GM21423 (cell line): ENCODE data around the gene CBARP.

Experiments
- ATAC-seq: cut with Tn5 transposase; IDR thresholded peaks from one replicate; pipeline ENCODE4 v1.9.1; 2021; ENCODE audit warnings: mild to moderate bottlenecking, moderate library complexity; ENCODE audit not compliant: unreplicated experiment

The CBARP gene, protein sequence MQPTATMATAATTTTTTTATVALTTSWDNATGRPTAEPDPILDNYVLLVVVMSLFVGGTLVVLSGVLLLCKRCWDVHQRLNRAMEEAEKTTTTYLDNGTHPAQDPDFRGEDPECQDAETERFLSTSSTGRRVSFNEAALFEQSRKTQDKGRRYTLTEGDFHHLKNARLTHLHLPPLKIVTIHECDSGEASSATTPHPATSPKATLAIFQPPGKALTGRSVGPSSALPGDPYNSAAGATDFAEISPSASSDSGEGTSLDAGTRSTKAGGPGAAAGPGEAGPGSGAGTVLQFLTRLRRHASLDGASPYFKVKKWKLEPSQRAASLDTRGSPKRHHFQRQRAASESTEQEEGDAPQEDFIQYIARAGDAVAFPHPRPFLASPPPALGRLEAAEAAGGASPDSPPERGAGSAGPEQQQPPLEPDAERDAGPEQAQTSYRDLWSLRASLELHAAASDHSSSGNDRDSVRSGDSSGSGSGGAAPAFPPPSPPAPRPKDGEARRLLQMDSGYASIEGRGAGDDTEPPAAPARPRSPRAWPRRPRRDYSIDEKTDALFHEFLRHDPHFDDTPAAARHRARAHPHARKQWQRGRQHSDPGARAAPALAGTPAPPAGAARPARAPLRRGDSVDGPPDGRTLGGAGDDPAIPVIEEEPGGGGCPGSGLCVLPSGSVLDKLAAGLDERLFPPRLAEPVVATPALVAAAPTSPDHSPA

DNA sequence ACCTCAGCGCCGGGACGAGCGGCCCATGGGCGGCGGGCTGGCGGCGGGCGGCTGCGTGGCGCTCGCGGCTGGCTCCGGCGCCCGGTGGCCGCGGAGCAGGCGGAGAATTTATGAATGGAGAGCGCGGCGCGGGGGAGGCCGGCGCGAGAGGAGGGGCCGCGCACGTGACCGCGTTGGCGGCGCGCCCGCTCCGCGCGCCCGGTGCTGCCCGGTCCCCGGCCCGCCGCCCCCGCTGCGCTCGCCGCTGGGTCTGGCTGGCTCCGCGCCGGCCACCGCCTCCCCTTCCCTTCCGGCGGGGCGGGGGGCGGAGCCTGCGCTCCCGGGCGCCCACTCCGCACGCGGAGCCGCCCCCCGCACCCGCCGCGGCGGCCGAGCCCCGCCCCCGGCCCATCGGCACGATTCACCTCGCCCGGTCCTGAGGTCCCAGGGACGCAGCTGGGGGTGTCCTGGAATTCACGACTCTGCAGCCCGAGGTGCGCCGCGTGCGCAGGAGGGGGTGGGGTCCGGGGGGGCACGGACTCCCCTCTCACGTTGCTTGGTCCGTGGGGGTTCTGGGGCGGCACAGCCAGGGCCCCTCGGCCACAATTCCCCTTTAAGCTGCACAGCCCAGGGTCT lies at the start of gene CBARP:
TSS of gene CBARP (minus strand) at position 252 of the 615 bp plus-strand sequence. CDS start 1,905 bp downstream, outside the sequence.
- ATAC-seq = no peak

DNA sequence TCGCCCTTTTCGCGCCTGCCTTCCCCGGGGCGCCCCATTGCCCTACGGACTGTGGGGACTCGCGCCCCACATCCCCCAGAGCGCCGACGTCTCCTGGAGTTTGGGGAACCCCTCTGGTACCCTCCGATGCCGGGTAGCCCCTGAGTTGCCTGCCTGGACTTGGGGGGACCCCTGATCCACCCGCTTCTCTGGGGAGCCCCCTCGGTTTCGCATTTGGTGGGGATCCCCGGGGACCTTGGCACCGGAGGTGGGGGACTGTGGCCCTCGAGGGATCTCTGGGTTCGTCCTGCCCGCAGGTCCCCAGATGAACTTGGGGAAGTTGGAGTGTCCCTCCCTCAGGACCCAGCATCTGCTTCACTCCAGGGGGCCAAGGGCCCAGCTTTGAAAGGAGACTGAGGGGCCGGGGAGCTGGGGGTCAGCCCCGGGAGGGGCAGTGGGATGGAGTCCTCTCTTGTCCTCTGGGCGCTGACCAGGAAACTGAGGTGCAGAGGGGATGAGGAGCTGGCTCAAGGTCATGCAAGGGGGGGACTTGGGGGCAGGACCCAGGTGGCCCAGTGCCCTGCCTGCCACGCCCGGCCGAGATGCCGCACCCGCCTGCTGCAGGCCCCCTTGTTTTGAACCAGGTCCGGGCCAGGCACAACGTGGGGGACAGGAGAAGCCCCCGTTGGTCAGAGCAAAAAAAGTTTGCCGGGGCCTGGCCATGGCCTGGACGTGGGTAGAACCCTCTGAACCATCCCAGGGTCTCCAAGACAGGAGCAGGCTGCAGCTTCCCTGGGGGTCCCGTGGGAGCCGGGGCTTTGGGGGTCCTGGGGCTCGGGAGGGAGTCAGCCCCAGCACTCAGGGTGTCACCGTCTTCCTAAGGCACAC lies 48.9 kb upstream of the CBARP start:
- ATAC-seq = no peak

DNA sequence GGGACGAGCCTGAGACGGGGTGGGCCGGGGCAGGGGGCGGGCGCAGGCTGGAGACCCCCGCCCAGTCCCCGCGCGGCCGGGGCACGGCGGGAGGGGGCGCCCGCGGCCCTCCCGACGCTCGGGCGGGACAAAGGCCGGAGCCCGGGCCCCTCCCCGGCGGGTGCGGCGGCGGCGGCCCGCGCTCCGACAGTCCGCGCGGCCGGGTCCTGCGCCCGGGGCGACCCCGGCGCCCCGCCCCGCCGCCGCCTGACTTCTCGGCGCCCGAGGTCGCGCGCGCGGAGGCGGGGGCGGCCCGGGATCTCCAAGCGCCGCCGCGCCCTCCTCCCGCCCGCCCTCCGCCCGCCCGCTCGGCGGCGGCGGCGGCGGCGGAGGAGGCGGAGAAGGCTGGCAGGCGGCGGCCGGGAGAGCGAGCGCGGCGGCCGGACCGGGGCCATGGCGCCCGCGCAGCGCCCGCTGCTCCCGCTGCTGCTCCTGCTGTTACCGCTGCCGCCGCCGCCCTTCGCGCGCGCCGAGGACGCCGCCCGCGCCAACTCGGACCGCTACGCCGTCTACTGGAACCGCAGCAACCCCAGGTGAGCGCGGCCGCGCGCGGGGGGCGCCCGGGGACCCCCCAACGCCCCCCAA lies 48.0 kb upstream of the CBARP start, which contains the start of gene EFNA2:
TSS of gene EFNA2 (plus strand) at position 137 of the 624 bp plus-strand sequence. CDS start at position 433, 296 bp downstream.
- no peak for ATAC-seq

DNA sequence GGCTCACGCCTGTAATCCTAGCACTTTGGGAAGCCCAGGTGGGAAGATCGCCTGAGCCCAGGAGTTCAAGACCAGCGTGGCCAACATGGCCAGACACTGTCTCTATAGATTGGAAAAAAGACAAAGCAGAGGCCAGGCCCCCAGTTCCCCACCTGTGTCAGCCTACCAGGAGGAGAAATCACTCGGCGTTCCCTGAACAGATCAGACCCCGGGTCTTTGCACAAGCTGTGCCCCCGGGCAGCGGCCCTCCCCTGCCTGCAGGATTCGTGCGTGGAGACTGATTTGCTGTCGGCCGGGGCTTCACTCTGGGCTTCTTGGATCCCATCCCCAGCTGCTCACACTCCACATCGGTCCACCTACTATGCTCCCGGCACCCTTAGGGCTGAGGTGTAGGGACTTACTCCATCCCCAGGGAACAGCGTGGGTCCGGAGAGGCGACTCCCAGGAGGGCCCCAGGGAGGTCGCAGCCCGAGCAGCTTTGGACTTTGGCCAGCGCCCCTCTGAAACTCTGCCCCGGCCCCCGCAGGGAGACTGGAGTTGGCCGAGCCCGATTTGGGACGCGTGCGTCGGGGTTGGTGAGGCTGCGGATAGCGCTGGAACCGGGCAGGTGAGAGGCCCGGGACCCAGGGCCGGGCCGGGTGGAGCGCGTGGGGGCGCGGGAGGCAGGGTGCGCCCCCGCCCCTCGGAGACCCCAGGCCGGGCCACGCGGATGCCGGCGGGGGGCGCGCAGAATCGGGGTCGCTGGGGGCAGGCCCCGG lies 47.4 kb upstream of the CBARP start:
- no peak for ATAC-seq

DNA sequence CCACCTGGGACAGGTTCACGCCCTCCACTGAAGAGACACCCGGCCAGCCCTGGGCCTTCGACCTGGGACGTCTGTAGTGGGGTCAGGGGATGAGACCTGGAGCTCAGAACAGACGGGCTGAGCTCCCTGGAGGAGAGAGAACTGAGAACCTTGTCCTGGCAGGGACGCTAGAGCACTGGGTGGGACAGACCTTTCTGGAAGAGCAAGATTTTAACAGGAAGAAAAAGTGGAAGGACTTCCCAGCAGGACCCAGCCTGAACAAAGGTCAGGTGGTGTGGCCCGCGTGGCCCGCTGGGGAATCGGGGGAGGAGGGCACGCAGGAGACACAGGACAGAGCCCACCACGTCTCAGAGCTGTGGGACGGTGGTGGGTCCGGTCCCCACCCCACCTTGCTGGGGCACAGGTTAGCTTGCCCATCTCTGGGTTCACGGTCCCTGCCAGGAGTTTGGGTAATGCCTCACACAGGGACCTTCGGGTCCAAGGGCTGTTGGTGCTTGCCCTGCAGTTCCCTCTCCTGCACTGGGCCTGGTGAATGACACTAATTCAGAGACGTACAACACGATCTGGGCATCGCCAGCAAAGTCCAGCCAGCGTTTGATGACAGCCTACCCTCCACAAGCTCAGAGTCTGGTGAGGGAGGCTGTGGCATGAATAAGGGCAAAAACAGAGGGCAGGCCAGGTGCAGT lies 46.6 kb upstream of the CBARP start:
- no peak for ATAC-seq

DNA sequence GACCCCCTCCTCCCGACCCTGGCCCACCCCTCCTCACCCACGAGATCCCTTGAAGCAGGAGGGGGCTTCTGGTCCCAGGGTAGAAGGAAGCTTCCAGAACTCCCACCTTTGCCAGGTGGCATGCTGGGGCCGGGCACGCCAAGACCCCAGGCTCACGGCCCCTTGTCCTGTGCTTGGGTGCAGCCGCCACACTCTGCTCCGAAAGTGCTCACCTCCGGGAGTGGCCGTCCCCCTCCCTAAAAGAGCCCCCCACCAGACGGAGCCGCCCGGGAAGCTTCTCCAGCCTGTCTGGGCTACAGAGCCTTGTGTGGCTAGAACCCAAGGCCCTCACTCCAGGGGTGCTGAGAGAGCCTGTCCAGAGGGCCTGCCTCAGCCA lies 46.1 kb upstream of the CBARP start:
- ATAC-seq = no peak

DNA sequence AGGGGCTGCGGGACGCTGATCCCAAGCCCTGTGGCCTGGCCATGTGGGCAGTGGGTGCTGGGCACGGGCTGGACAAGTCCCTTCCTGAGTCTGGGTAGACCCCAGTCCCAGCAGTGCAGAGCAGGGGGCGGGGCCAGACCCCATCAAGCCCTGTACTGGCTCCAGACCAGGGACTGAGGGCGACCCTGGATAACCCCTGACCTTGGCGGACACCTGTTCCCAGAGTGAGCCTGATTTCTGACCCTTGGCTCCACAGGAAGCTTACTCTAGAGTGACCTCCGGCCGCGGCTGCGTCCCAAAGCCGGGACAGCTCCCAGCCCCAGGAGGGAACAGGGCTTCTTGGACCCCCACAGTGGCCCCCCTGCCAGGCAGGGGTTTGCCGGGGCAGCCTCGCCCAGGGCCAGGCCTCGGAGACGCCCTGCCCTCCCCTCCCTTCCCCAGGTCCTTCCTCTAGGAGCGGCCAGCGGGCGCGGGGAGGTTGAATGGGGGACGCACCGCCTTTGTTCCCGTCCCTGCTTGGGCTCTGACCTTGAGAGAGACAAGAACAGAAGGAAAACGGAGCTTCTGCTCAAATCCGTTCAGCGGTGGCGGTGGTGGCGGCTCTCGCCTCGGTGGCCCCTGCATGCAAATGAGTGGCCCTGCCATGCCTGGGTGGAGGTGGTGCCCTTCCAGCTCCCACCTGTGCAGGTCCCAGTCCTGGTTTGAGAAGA lies 45.6 kb upstream of the CBARP start:
- no peak for ATAC-seq

DNA sequence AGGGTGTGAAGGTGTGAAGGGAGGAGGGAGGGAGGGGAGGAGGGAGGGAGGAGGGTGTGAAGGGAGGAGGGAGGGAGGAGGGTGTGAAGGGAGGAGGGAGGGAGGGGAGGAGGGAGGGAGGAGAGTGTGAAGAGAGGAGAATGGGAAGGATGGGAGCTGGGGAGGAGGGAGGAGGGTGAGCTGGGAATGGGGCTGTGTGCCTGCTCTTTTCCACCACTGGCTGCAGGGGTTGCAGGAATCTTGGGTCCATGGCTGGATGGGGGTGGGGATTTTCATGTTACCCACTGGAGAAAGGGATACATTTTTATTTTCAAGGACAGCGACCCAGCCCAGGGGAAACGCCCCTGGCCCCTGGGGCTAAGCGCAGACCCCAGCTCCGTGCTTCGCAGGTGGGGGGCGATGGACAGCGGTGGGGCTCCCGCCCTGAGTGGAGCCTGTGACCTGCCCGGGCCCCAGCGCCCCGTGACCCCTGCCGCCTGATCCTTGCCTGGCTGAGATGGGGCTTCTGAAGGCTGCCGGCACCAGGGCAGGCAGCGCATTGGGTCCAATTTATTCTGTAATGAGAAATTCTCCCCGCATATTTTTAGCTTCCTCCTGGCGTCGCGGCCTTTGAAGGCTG lies 44.9 kb upstream of the CBARP start:
- ATAC-seq = no peak

DNA sequence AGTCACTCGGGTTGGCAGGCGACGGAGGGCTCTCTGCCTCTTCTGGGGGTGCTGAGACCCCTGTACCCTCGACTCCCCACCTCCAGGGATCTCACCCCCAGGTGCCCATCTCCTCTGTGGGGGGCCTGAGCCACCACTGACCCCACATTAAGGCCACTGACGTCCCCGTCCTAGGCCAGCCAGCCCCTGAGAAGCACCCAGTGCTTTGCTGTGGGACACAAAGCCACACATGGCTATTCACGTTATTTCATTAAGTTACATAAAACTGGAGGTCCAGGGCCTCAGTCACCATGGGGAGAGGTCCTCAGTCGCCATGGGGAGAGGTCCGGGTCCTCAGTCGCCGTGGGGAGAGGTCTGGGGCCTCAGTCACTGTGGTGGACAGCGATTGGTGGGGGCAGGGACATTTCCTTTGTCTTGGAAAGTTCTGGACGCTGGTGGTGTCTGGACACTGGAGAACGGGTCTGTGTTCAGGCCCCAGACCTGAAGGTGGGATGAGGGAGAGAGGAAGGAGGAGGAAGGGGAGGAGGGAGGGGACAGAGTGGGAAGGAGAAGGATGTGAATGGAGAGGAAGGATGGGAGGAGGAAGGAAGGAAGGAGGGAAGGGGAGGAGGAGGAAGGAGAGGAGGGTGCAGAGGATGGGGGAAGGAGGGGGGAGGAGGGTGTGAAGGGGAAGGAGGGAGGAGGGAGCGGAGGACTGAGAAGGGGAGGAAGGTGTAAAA lies 43.9 kb upstream of the CBARP start:
- ATAC-seq = no peak

DNA sequence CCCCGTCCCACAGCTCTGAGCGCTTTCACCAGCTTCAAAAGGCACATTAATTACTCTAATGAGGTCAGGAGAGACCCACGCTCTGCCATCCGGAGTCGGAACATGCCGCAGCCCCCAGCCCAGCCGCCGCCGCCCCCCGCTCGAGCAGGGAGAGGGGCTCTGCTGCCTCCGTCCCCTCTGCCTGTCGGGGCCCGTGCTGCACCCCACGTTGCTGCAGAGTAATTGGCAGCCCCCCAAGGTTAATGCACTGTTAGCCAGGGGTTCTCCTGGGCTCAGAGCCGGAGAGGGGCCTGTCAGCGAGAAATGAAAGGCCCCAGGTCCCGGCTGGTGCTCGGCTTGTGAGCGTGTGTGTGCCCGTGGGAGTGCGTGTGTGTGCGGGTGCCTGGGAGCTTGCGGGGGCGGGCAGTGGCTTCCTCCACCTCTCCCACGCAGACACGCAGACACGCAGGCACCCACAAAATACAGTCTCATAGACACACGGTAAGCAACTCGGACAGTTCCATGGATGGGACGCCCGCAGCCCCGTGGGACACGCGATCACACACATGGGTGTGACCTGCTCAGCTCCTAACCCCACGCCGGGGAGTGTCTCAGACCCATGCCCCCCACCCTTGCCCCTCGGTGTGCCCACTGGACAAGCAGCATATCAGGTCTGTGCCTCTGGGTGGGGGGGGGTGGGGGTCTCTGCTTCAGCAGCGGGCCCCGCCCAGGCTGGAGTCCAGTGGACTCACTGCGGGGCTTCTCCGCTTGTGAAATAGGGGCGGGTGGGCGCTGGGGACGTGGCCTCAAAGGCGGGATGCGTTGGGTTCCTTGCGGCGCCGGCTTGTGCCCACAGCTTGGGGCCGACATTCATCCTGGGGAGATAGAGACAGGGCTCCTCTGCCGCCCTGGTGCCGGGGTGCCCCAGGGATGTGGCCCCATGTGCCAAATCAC lies 43.1 kb upstream of the CBARP start:
- ATAC-seq = no peak

DNA sequence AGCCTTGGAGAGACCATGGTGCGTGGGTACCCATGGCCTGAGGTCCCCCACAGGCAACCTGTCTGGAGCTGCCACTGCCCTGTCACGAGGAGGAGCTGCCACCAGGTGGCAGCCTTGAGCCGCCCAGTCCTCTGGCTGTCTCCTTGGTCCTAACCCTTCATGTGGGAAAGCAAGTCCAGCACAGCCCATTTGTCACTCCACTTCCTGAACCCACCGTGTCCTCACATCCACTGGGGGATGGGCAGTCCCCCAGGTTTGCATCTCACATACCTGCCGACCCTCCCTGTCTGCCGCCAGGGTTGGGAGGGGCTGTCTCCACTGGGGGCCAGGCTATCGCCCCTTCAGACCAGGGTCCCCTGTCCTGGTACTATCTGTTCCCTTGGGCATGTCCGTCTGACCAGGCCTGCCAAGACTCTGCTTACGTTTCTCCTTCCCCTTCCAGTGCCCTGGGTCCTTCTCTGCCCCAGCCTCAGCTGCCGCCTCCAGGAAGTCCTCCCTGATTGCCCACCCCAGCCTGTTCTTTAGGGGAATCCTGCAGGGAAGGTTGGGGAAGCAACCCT lies 42.1 kb upstream of the CBARP start:
- ATAC-seq = no peak

DNA sequence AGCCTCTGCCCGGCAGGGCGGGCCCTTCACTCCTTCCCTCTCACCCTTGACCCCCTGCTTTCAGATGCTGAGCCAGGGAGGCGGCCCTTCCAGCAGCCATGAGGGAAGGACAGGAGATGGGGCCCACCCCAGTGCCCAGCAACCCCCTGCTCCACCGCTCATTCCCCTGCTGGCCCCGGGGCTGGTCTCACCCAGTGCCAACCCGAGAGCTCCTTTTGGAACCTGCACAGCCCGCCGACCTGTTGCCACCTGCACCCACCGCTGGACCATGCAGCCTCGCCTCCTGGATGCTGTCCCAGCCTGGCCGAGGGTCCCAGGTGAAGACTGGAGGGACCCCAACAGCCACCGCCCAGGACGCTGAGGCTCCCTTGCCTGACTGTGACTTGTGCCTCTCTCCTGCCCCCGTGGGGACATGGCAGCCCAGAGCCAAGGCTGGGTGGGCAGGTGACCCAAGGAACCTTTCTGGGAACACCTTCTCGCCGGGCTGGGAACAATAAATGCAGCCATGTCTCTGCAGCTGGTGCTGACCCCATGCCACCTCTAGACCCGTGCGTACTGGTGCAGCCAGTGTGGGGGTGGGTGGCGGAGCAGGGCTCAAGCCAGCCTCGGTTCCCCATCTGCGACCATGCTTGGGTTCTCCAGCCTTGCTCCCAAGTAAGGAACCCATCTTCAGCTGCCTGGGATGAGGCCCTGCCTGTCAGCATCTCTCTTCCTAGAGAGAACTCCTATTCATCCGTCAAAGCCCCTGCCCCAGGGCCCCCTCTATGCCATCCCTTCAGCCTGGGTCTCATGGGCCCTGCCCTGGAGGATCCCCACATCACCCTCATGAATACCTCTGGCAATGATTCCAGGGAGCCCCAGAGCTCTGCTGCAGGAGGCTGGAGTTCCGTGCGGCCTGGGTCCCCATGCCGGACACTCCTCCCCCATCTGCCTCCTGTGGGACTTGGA lies 41.2 kb upstream of the CBARP start:
- no peak for ATAC-seq

DNA sequence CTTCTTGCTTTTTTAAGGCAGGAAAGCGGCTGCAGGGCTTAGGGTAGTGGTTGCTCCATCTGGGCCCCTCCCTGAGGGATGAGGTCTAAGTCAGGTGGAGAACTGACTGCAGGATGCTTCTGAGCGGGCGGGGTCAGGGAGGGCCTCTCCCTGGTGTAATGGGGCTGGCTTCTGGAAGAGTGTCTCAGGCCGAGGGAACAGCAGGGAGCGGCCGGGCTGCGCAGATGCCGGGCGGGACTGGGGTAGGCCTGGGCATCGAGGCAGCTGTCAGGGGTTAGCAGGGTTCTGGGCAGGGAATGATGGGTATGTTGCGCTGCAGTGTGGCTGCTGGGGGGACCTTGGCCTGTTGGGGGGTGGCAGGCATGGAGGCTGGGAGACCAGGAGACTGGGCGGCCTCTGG lies 40.3 kb upstream of the CBARP start:
- no peak for ATAC-seq

DNA sequence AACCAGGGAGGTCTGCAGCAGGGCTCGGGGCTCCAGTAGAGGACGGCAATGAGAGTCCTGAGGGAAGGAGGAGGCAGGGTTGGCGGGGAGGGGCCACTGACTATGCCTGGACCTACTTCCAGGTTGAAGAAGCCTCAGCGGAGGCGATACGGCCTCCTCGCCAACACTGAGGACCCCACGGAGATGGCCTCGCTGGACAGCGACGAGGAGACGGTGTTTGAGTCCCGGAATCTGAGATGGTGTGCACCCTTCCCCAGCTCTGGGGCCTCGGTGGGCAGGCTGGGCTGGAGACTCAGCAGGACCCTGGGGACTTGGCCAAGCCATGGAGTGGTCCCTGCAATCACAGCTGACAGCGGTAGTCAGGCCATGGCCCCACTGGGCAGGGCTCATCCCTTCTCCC lies 39.3 kb upstream of the CBARP start:
- no peak for ATAC-seq

DNA sequence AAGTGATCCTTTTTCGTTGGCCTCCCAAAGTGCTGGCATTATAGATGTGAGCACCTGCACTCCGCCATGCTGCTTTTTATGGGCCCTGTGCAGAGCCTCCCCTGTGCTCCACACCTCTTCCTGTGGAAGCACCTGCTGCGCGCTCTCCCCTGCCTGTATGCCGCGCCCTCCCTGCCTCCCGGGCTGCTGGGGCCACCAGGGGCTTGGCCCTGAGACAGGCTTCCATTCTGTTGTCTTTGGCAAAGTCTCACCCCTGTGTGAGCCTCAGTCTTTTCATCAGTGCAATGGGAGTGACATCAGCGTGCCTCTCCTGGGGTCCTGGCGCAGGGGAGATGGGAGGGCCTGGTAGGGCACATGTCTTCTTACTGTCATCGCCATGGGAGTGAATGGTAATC lies 38.8 kb upstream of the CBARP start:
- no peak for ATAC-seq
